Measurements from ENCODE around the gene CEP126.

The CEP126 gene

DNA sequence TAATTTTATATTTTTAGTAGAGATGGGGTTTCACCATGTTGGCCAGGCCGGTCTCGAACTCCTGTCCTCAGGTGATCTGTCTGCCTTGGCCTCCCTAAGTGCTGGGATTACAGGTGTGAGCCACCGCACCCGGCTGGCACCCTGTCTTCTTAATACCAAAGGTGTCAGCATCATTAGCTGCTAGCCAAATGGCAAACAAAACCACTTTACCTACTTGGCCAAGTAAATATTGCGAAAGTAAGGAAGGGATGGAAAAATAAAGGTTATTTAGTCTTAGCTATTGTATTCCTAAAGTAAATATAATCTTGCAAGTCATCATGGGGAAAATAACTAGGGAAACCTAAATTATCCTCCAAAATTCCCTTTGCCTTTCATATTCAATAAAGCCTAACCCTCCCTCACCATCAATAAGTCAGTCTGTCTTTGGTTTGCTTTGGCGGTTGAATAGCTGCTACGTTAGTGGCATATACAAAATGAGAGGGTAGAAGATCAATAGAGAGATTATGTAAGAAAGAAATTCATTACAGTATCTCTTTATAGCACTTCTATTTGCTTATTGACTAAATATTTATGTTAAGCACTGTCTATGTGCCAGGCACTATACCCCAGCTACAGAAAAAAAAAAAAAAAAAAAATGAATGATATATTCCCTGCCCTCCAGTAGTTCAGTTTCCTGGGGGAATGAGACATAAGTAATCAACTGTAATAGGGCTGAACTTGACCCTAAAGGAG lies 92.2 kb downstream of the CEP126 start:
- TF ChIP-seq, protein P1, sequence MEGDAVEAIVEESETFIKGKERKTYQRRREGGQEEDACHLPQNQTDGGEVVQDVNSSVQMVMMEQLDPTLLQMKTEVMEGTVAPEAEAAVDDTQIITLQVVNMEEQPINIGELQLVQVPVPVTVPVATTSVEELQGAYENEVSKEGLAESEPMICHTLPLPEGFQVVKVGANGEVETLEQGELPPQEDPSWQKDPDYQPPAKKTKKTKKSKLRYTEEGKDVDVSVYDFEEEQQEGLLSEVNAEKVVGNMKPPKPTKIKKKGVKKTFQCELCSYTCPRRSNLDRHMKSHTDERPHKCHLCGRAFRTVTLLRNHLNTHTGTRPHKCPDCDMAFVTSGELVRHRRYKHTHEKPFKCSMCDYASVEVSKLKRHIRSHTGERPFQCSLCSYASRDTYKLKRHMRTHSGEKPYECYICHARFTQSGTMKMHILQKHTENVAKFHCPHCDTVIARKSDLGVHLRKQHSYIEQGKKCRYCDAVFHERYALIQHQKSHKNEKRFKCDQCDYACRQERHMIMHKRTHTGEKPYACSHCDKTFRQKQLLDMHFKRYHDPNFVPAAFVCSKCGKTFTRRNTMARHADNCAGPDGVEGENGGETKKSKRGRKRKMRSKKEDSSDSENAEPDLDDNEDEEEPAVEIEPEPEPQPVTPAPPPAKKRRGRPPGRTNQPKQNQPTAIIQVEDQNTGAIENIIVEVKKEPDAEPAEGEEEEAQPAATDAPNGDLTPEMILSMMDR (IDR thresholded peaks at IDR 0.05; ENCODE audit: low read depth, low read length): no peak
- TF ChIP-seq POLR2A (IDR thresholded peaks at IDR 0.05; ENCODE audit: extremely low read depth, insufficient read length) (no peak), MYC (IDR thresholded peaks at IDR 0.05; ENCODE audit: low read depth, low read length) (no peak)
- TF ChIP-seq, protein P2, sequence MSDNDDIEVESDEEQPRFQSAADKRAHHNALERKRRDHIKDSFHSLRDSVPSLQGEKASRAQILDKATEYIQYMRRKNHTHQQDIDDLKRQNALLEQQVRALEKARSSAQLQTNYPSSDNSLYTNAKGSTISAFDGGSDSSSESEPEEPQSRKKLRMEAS (IDR thresholded peaks at IDR 0.05; ENCODE audit: low read depth, low read length): no peak
- no peak for DNase-seq (ENCODE audit: low read depth)

DNA sequence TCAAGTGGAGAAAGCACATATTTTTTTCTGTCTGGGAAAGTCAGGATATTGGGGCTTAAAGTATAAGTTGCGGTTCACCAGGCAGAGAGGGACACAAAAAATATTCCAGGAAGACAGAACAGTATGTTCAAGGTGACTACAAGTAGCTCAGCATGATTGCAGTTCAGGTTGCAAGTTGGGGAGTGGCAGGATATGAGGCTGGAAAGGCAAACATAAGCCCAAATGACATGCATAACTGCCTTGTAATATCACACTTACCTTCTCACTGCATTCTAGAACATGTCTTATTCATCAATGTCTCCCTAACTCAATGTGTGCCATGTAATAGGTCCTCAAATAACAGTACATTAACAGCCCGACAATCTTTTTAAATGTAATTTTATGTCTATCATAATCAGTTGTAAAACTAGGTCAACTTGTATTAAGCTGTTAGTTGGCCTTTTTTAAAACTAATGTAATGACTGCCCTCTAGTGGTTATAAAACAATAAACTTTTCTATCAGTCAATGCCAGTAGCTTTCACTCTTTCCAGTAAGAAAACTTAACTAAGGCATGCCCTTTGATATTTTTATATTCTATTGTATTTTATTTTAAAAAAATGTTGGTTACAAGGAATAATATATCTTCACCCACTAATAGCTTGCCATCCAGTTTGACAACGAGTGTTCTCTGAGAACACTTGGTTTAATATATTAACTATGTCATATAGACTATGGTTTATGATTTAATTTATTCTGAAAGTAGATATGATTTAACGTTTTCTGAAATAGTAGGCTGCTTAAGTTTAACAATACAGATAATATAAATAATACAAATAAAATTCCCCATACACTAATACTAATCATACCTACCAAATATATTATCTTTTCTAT lies 93.0 kb downstream of the CEP126 start:
- TF ChIP-seq, protein P2 (IDR thresholded peaks at IDR 0.05; ENCODE audit: low read depth, low read length): no peak
- TF ChIP-seq, protein P1 (IDR thresholded peaks at IDR 0.05; ENCODE audit: low read depth, low read length): peak; percentile 20
- TF ChIP-seq POLR2A (IDR thresholded peaks at IDR 0.05; ENCODE audit: extremely low read depth, insufficient read length): no peak
- DNase-seq (ENCODE audit: low read depth): peak; percentile 40
- no peak overlapping the region for H3K4me3 ChIP-seq (ENCODE audit: low read depth, low read length)

More for the DNA sequence above, 92.2 kb downstream of the CEP126 start:
- no peak overlapping the region for H3K4me3 ChIP-seq (ENCODE audit: low read depth, low read length)

DNA sequence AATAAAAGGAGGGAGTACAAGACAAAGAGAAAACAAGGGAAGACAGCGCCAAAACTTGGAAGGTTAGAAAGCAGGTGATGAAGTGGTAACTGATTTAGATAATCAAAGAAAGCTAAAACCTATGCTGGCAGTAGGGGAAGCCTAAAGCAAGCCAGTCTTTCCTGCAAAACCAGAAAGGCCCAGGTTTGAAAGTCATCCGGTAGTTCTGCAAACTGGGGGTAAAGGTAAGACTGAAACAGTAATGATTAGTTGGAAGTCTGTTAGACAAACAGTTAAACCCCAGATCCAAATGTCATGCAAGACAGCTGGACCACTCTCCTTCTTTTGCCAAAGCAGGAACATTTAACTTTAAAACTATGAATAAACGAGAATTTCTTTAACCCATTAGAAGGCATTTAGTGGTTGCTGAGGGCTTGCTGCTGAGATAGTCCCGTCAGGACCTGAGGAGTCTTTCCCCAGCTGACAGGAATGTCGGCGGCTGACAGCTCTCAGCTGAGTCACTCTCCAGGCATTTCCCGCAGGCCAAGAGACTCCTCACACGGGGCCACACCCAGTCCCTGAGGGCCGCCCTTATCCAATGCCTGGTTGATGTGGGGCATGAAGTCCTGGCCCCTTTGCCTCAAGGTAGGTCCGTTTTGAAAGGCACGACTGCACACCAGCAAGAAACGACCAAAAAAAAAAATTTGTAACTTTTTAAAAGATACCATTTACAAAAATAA lies 96.1 kb downstream of the CEP126 start:
- TF ChIP-seq, protein P1 (IDR thresholded peaks at IDR 0.05; ENCODE audit: low read depth, low read length): no peak
- no peak for TF ChIP-seq POLR2A (IDR thresholded peaks at IDR 0.05; ENCODE audit: extremely low read depth, insufficient read length)
- TF ChIP-seq, protein P2 (IDR thresholded peaks at IDR 0.05; ENCODE audit: low read depth, low read length): no peak
- TF ChIP-seq MYC (IDR thresholded peaks at IDR 0.05; ENCODE audit: low read depth, low read length): no peak
- no peak overlapping the region for H3K4me3 ChIP-seq (ENCODE audit: low read depth, low read length)
- DNase-seq (ENCODE audit: low read depth): peak; percentile 8

DNA sequence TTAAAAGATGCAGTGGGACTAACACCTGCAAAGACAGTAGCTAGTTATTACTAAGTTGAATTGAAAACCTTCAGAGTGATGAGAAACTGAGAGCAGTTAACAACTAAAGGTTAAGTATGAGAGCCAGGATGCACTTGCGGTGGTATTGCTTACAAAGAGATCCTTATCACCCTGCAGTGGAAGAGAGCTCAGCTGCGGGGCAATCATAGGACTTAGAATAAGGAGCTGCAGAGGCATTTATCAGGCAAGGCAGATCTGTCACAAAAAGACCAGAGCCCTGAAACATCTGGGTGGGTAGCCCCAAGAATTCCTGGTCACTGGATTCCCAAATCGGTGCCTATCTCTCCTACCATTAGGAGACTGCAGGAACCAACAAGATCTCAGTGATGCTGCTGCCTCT lies 98.1 kb downstream of the CEP126 start:
- TF ChIP-seq, protein P1 (IDR thresholded peaks at IDR 0.05; ENCODE audit: low read depth, low read length): no peak
- TF ChIP-seq MYC (IDR thresholded peaks at IDR 0.05; ENCODE audit: low read depth, low read length): no peak
- no peak for TF ChIP-seq POLR2A (IDR thresholded peaks at IDR 0.05; ENCODE audit: extremely low read depth, insufficient read length)
- TF ChIP-seq, protein P2 (IDR thresholded peaks at IDR 0.05; ENCODE audit: low read depth, low read length): no peak
- DNase-seq (ENCODE audit: low read depth): no peak
- H3K4me3 ChIP-seq (ENCODE audit: low read depth, low read length): no peak overlapping the region

DNA sequence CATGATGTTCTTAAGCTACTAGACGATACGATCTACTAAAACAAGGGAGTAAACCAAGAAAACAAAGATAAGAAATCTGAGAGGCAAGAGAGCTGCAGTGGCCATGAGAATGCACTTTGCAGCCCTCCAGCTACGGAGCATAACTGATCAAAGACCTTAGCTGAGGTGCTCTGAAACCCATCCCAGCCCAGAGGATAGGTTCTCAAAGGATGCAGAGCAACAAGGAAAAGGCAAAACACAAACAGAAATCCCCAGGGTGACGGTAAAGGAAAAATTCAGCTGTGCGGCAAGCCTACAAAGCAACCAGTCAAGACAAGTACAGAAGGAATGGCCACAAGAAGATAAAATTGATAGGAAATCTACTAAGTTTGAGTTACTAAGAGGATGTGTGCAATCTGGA lies 99.9 kb downstream of the CEP126 start:
- no peak for DNase-seq (ENCODE audit: low read depth)
- no peak overlapping the region for H3K4me3 ChIP-seq (ENCODE audit: low read depth, low read length)
- TF ChIP-seq, protein P1 (IDR thresholded peaks at IDR 0.05; ENCODE audit: low read depth, low read length): no peak
- TF ChIP-seq, protein P2 (IDR thresholded peaks at IDR 0.05; ENCODE audit: low read depth, low read length): no peak
- no peak for TF ChIP-seq MYC (IDR thresholded peaks at IDR 0.05; ENCODE audit: low read depth, low read length)
- no peak for TF ChIP-seq POLR2A (IDR thresholded peaks at IDR 0.05; ENCODE audit: extremely low read depth, insufficient read length)
